ENCODE measurements around the gene OR5T1.

GRCh38 chr11:56271092-56271491, 2.9 kb upstream of the OR5T1 start:
- TF ChIP-seq POLR2A (IDR thresholded peaks at IDR 0.05) (no peak), CTCF (IDR thresholded peaks at IDR 0.05) (no peak)

All from lower leg skin (tissue), 3 donors.